GM19240 (cell line): ENCODE results near the gene SGPP2.

Experiments used
- DNase-seq: peaks from one replicate; pipeline ENCODE4 v3.0.0; 2011; ENCODE audit warnings: low spot score; ENCODE audit not compliant: insufficient read length

Gene SGPP2

GRCh38 chr2:222522082-222522481 is 97.7 kb downstream of the SGPP2 start:
- no peak for DNase-seq

GRCh38 chr2:222523783-222524544 is 99.6 kb downstream of the SGPP2 start:
- no peak for DNase-seq

GRCh38 chr2:222525811-222526210 is 101.5 kb downstream of the SGPP2 start:
- no peak for DNase-seq

GRCh38 chr2:222526480-222527277 is 102.3 kb downstream of the SGPP2 start:
- DNase-seq, result no peak

GRCh38 chr2:222532315-222532714 is 108.0 kb downstream of the SGPP2 start:
- DNase-seq, result no peak

GRCh38 chr2:222535477-222535876 is 111.1 kb downstream of the SGPP2 start:
- no peak for DNase-seq

- DNase-seq, result no peak
These were observed 114.2 kb downstream of the SGPP2 start for GRCh38 chr2:222538535-222538934.

GRCh38 chr2:222544661-222545060 is 120.3 kb downstream of the SGPP2 start:
- no peak for DNase-seq

GRCh38 chr2:222545823-222546795 is 121.8 kb downstream of the SGPP2 start:
- no peak for DNase-seq

- no peak for DNase-seq
These were observed 122.7 kb downstream of the SGPP2 start for GRCh38 chr2:222547083-222547482.

GRCh38 chr2:222548992-222549391 is 124.6 kb downstream of the SGPP2 start:
- no peak for DNase-seq

- DNase-seq, result no peak
These were observed 130.2 kb downstream of the SGPP2 start for GRCh38 chr2:222554517-222554916.

- DNase-seq, result no peak
These were observed 136.8 kb downstream of the SGPP2 start for GRCh38 chr2:222561151-222561550.

- peak; percentile 62 for DNase-seq
These were observed 137.7 kb downstream of the SGPP2 start for GRCh38 chr2:222561817-222562645.

GRCh38 chr2:222563106-222563718 is 138.9 kb downstream of the SGPP2 start:
- no peak for DNase-seq

- DNase-seq, result no peak
These were observed 139.6 kb downstream of the SGPP2 start for GRCh38 chr2:222563936-222564335.

- no peak for DNase-seq
These were observed 141.9 kb downstream of the SGPP2 start for GRCh38 chr2:222566229-222566628.

GRCh38 chr2:222568865-222569264 is 144.5 kb downstream of the SGPP2 start:
- DNase-seq, result no peak

GRCh38 chr2:222569826-222570225 is 145.5 kb downstream of the SGPP2 start:
- DNase-seq, result no peak

GRCh38 chr2:222572264-222572721 is 147.9 kb downstream of the SGPP2 start:
- DNase-seq, result no peak
